Nucleus accumbens (tissue), 56 donors: ENCODE measurements around the gene CACNA1B.
"Not testable (repeated sequence)": the region's sequence is repeated elsewhere in the genome, so short reads cannot be mapped to it uniquely, and the experiment has no call there.

Experiments used
- DNase-seq, 56 donors: peaks; one replicate each; lab custom pipeline; 2025; lab: John Stamatoyannopoulos, UW

The CACNA1B gene

GRCh38 chr9:137884547-137884946 is 7.0 kb downstream of the CACNA1B start:
- not testable (repeated sequence) for DNase-seq

GRCh38 chr9:137885121-137885520 is 7.5 kb downstream of the CACNA1B start:
- DNase-seq: not testable (repeated sequence)

GRCh38 chr9:137888621-137889020 is 11.0 kb downstream of the CACNA1B start:
- DNase-seq: not testable (repeated sequence)

- DNase-seq: not testable (repeated sequence)
Measured at GRCh38 chr9:137889966-137890365, 12.4 kb downstream of the CACNA1B start.

- not testable (repeated sequence) for DNase-seq
Measured at GRCh38 chr9:137890768-137891587, 13.4 kb downstream of the CACNA1B start.

GRCh38 chr9:137891588-137892423 is 14.2 kb downstream of the CACNA1B start:
- no peak for DNase-seq

GRCh38 chr9:137892424-137893191 is 15.0 kb downstream of the CACNA1B start:
- peak in 9 of 56 donors; percentile 13 to 47 (median 34) for DNase-seq

GRCh38 chr9:137893670-137894069 is 16.1 kb downstream of the CACNA1B start:
- DNase-seq: peak in 4 of 56 donors; percentile 13 to 42 (median 33)

- no peak for DNase-seq
Measured at GRCh38 chr9:137899551-137900360, 22.2 kb downstream of the CACNA1B start.

- DNase-seq: no peak
Measured at GRCh38 chr9:137900584-137901310, 23.2 kb downstream of the CACNA1B start.

GRCh38 chr9:137902646-137903045 is 25.1 kb downstream of the CACNA1B start:
- no peak for DNase-seq

- no peak for DNase-seq
Measured at GRCh38 chr9:137905740-137906139, 28.2 kb downstream of the CACNA1B start.

GRCh38 chr9:137907776-137908175 is 30.2 kb downstream of the CACNA1B start:
- no peak for DNase-seq

- no peak for DNase-seq
Measured at GRCh38 chr9:137912671-137913070, 35.1 kb downstream of the CACNA1B start.

GRCh38 chr9:137913132-137913531 is 35.5 kb downstream of the CACNA1B start:
- no peak for DNase-seq

- DNase-seq: no peak
Measured at GRCh38 chr9:137913771-137914767, 36.5 kb downstream of the CACNA1B start.

- no peak for DNase-seq
Measured at GRCh38 chr9:137916540-137916939, 39.0 kb downstream of the CACNA1B start.

- no peak for DNase-seq
Measured at GRCh38 chr9:137917116-137917515, 39.5 kb downstream of the CACNA1B start.
